T-cell (primary cell): ENCODE measurements around the gene F11R. TPM values are rescaled to one million over a fixed set of nuclear protein-coding genes. Genes with fewer than 3 reads are reported as not detected.

Experiments used
- total RNA-seq, 35 experiments: library from RNA in 6 of 35; stranded (reverse) in 6 of 35; fragments of 120-200 nt in 1 of 35; gene quantifications; one replicate each; pipeline versions ENCODE4 v1.2.1 to v1.2.4 and lab custom pipeline; 2013 to 2026

The F11R gene
- total RNA-seq, 5 donors from 2014 or later (not counting 1 experiment from before 2014, with no cell fraction given) = 14.6 to 21.0 (median 18.7) TPM

Other genes with a start within 250 kb of the F11R start
- gene LY9, start 225.0 kb downstream of the F11R start, total RNA-seq = 100 to 1,000 TPM in 3 of 5 donors, 10 to 100 TPM in 2; 95.4 to 127 (median 101) TPM
- 10 to 100 TPM in 1 of 5 donors, 1 to 10 TPM in 4; 1.1 to 12.4 (median 2.9) TPM for gene CD244, start 158.3 kb downstream of the F11R start, total RNA-seq
- not detected for gene ITLN1, start 136.0 kb downstream of the F11R start, total RNA-seq
- gene ITLN2, start 66.3 kb downstream of the F11R start, total RNA-seq = not detected
- gene TSTD1, start 17.8 kb upstream of the F11R start, total RNA-seq = 100 to 1,000 TPM in 2 of 5 donors, 10 to 100 TPM in 3; 39.9 to 130 (median 94.8) TPM
- 10 to 100 TPM; 65.4 to 96.1 (median 92.2) TPM for gene USF1, start 24.8 kb upstream of the F11R start, total RNA-seq
- gene ARHGAP30, start 48.7 kb upstream of the F11R start, total RNA-seq = 100 to 1,000 TPM; 193 to 299 (median 279) TPM
- gene NECTIN4, start 68.4 kb upstream of the F11R start, total RNA-seq = under 1 TPM in 1 of 5 donors, not detected in 4; 0.06 TPM
- gene KLHDC9, start 77.2 kb upstream of the F11R start, total RNA-seq = 1 to 10 TPM in 1 of 5 donors, under 1 TPM in 2, not detected in 2; 0.82 to 1.6 (median 0.86) TPM
- gene PFDN2, start 96.9 kb upstream of the F11R start, total RNA-seq = 10 to 100 TPM; 32.4 to 48.3 (median 42.1) TPM
- 10 to 100 TPM; 23.4 to 44.7 (median 41.7) TPM for gene NIT1, start 97.0 kb upstream of the F11R start, total RNA-seq
- 10 to 100 TPM; 34.3 to 43.6 (median 40.6) TPM for gene DEDD, start 111.5 kb upstream of the F11R start, total RNA-seq
- gene UFC1, start 132.8 kb upstream of the F11R start, total RNA-seq = 100 to 1,000 TPM in 2 of 5 donors, 10 to 100 TPM in 3; 82.9 to 109 (median 93.8) TPM
- gene USP21, start 138.3 kb upstream of the F11R start, total RNA-seq = 10 to 100 TPM; 37.4 to 69.0 (median 59.5) TPM
- gene PPOX, start 145.3 kb upstream of the F11R start, total RNA-seq = 10 to 100 TPM; 38.3 to 85.4 (median 69.2) TPM
- 10 to 100 TPM; 48.4 to 77.8 (median 69.3) TPM for gene B4GALT3, start 156.4 kb upstream of the F11R start, total RNA-seq
- 1 to 10 TPM in 4 of 5 donors, under 1 TPM in 1; 0.86 to 1.8 (median 1.4) TPM for gene ADAMTS4, start 177.9 kb upstream of the F11R start, total RNA-seq
- gene NDUFS2, start 181.2 kb upstream of the F11R start, total RNA-seq = 10 to 100 TPM; 57.3 to 92.2 (median 88.2) TPM
- 1 to 10 TPM; 2.5 to 5.2 (median 3.5) TPM for gene FCER1G, start 194.1 kb upstream of the F11R start, total RNA-seq
- 1 to 10 TPM in 3 of 5 donors, not detected in 2; 2.2 to 5.5 (median 3.7) TPM for gene APOA2, start 202.5 kb upstream of the F11R start, total RNA-seq
- 10 to 100 TPM in 4 of 5 donors, 1 to 10 TPM in 1; 6.3 to 12.2 (median 11.0) TPM for gene TOMM40L, start 204.9 kb upstream of the F11R start, total RNA-seq
- gene NR1I3, start 217.1 kb upstream of the F11R start, total RNA-seq = not detected
- gene PCP4L1, start 237.6 kb upstream of the F11R start, total RNA-seq = not detected